HG03135 (cell line): Measurements from ENCODE around the gene B3GALT6.
"Not testable (repeated sequence)": the region's sequence is repeated elsewhere in the genome, so short reads cannot be mapped to it uniquely, and the experiment has no call there.

Experiments
- ATAC-seq: cut with Tn5 transposase; IDR thresholded peaks from one replicate; pipeline ENCODE4 v1.9.1; 2021; ENCODE audit warnings: mild to moderate bottlenecking, moderate library complexity; ENCODE audit not compliant: unreplicated experiment

Gene B3GALT6

GRCh38 chr1:1232208-1232795 lies at the start of gene B3GALT6:
Gene B3GALT6, plus strand, starts transcription at chr1:1232237. Its CDS starts 42 bp downstream, at chr1:1232279.
- no peak for ATAC-seq

- no peak for ATAC-seq
These were observed 49.4 kb upstream of the B3GALT6 start for GRCh38 chr1:1182491-1183220.

GRCh38 chr1:1183221-1183747 lies 48.8 kb upstream of the B3GALT6 start:
- ATAC-seq = no peak

DNA sequence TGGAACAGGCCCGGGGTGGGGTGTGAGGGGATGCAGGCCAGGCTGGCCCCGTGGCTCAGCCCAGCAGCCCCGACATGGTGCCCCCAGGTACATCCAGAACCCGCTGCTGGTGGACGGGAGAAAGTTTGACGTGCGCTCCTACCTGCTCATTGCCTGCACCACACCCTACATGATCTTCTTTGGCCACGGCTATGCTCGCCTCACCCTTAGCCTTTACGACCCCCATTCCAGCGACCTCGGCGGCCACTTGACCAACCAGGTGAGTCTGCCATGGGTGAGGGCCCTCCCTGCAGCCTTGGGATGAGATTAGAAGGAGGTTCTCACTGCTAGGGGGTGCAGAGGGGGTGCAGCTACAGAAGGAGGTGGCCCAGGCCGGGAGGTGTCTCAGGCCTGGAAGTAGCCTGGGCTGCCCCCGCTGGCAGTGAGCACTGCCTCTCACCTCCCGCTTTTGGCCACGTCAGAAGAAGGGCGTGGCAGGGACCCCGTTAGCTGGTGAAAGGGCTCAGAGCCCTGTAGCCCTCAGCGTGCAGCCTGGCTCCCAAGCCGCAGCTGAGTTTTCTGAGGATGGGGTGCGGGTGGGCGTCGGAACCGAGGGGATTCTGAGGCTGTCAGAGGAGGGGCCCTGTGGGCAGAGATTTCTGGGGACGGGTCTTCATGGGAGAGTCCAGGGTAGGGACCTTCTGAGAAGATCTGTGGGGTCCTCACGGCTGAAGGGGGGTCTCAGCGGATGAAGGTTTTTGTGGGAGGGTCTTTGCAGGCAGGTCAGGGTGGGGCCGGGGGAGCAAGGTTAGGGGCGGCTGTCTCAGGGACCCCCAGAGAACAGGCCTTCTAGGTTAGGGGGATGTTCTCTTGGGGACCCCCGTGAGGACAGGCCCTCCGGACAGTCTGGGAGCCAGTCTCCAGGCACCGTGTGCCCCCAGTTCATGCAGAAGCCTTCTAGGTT lies 47.9 kb upstream of the B3GALT6 start:
- no peak for ATAC-seq

GRCh38 chr1:1185101-1185765 lies 46.8 kb upstream of the B3GALT6 start:
- ATAC-seq = no peak

DNA sequence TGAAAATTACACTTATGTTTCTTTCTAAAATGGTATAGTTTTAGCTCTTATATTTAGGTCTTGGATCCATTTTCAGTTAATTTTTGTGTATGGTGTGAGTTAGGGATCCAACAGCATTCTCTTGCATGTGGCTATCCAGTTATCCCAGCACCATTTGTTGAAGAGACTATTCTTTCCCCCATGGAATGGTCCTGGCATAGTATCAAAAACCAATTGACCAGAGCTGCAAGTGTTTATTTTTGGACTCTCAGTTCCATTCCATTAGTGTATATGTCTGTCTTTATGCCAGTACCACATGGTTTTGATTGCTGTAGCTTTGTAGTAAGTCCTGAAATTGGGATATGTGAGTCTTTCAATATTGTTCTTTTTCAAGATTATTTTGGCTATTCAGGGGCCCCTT lies 44.1 kb upstream of the B3GALT6 start:
- no peak for ATAC-seq

GRCh38 chr1:1189111-1189510 lies 42.9 kb upstream of the B3GALT6 start:
- no peak for ATAC-seq

- ATAC-seq = no peak
These were observed 40.3 kb upstream of the B3GALT6 start for GRCh38 chr1:1191734-1192133.

DNA sequence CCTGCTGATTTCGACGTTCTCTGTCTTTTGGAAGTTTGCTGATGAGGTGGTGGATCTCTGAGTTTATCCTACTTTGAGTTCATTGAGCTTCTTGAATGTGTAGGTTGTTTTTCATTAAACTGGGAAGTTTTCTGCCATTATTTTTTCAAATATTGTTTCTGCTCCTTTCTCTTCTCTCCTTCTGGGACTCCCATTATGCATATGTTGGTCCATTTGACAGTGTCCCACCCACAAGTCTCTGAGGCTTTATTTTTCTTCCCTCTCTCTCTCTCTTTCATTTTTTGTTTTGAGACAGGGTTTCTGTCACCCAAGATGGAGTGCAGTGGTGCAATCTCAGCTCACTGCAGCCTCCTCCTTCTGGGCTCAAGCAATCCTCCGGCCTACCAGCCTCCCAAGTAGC lies 37.3 kb upstream of the B3GALT6 start:
- no peak for ATAC-seq

DNA sequence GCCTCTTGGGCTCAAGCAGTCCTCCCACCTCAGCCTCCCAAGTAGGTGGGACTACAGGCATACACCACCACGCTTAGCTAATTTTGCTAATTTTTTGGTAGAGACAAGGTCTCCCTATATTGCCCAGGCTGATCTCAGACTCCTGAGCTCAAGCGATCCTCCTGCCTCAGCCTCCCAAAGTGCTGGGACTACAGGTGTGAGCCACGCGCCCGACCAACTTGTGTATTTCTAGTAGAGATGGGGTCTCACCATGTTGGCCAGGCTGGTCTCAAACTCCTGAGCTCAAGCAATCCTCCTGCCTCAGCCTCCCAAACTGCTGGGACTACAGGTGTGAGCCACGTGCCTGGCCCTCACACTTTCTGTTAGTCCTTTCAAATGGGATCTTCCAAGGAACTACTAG lies 36.3 kb upstream of the B3GALT6 start:
- not testable (repeated sequence) for ATAC-seq

DNA sequence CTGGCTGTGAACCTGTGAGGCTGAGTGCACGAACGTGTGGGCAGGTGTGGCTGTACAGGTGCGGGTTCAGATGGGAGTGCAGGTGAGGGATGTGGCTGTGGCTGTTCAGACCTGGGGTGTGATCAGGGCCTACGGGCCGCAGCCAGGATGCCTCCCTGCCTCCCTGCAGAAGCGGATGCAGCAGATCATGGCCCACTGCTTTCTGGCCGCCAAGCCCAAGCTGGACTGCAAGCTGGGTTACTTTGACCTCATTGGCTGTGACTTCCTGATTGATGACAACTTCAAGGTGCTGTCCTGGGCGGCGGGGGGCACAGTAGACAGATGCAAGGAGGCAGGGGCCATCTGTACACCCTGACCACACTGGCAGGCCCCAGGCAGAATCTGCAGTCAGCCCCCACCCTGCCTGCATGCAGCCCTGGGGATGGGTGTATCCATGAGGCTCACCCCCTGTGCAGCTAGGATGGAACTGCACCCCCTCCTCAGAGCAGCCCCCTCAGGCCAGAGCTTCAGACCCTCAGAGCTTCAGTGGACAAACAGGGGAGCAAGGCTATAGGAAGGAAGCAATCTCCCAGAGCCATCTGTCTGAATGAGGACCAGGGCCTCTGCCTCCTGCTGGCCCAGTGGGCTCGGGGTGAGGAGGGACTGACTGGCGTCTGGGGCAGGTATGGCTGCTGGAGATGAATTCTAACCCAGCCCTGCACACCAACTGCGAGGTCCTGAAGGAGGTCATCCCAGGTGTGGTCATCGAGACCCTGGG lies 35.4 kb upstream of the B3GALT6 start:
- no peak for ATAC-seq

- ATAC-seq = no peak
These were observed 34.9 kb upstream of the B3GALT6 start for GRCh38 chr1:1197188-1197500.

- no peak for ATAC-seq
These were observed 34.2 kb upstream of the B3GALT6 start for GRCh38 chr1:1197551-1198422.

- no peak for ATAC-seq
These were observed 33.5 kb upstream of the B3GALT6 start for GRCh38 chr1:1198423-1199140.

DNA sequence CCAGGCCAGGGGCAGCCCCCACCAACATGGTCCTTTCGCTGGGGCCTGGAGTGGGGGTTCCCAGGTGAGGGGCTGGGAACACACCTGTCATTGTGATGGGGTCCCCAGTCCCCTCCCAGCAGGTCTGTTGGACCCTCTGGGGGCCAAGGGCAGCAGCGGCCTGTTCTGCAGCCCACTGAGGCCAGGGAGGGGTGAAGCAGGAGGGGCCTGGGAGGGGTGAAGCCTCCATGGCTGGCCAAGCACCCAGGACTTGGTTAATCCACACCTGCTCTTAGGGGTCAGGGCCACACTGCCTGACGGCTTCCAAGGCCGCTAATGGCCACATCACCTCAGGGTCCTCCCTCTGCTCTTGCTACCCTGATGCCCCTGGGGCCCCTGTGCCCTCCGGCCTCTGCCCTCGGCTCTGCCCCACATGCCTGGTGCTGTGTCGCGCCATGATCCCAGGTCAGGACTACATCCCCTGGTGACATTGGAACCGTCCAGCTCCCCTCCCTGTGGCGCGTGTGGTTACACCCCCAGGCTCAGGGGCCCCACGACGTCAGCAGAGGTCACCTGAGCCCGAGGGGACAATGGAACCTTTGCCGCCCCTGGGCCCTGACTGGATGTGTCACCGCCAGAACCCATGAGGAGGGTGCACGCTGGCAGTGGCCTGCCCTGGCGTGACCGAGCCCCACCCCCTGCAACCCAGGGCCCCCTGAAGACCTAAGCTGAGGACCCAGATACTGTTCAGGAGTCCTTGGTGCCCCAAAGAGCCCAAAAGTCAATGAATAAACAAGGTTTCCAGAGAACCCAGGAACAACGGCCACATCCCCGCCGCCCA lies 32.7 kb upstream of the B3GALT6 start:
- no peak for ATAC-seq

DNA sequence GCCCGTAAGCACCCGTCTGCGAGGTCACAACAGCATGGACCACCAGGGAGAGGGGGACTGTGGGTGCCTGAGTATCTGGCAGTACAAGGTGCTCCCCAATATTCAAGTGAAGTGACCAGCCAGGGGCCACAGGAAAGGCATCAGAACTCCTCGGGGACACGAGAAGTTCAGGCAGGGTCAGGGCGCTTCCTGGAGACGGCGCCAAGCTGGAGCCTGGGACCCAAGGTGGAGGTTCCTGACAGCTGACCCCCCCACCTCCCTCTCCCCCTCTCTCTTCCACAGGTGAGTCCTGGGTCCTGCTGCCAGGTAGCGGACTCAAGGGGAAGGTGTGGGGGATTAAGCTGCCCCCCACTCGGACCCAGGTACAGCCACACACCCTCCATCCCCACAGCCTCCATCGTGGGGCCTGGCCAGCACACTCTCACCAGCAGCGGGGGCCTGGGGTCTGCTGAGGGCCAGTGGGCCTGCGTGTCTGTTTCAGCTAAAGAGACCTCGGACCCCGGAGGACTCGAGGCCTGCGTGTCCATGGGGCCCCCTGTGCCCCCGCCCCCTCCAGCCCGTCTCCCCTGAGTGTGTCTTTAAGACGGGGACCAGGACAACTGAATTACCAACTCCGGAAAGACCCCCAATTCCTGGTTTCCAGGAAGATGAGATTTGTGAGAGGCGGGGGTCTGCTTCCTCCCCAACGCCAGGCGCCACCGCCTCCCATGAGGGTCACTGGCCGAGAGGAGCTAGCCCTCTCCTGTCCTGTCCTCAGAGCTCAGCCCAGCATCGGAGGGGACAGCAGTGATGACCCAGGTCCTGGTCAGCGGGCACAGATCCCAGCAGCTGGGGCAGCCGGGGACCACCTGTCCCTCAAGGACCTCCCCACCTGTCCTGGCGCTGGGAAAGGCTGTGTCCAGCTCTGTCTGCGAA lies 31.8 kb upstream of the B3GALT6 start:
- ATAC-seq = no peak
